Fibroblast of skin of abdomen (primary cell): Measurements from ENCODE around the gene KCNK17.

Experiments
- DNase-seq: peaks from one replicate; pipeline ENCODE4 v3.0.0-alpha.2; 2013

The KCNK17 gene

DNA sequence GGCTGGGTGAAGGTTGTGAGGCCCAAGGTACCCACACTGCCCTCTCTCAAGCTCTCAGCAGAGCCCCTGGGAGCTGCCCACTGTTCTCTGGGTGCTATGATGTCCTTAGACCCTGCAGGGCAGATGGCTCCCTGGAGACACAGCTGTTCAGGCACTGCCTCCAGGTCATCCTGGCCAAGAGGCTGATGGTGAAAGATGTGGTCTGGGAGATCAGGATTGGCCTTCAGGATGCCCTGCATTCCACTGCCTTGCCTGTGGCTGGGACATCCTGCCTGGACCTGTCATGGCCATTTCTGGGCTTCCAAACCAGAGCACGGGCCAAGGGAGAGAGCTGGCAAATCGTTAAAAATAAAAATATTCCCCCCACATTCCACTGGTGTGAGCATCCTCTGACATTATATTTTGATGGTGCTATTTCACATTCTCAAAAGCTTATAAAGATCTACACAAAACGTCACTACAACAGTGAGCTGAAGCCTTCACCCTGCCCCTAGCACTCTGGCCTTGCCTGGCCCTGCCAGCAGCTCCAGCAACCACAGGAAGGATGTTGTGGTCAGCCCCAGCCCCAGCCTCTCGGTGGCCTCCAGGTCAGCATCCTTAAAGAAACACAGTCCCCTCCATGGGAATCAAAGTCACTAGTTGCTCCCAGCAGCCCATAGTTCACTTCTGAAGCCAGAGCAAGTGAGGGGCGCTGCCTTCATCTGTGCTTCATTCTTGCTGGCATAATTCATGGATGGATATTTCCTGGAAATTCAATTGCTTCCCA is 21.7 kb upstream of the KCNK17 start:
- no peak for DNase-seq

DNA sequence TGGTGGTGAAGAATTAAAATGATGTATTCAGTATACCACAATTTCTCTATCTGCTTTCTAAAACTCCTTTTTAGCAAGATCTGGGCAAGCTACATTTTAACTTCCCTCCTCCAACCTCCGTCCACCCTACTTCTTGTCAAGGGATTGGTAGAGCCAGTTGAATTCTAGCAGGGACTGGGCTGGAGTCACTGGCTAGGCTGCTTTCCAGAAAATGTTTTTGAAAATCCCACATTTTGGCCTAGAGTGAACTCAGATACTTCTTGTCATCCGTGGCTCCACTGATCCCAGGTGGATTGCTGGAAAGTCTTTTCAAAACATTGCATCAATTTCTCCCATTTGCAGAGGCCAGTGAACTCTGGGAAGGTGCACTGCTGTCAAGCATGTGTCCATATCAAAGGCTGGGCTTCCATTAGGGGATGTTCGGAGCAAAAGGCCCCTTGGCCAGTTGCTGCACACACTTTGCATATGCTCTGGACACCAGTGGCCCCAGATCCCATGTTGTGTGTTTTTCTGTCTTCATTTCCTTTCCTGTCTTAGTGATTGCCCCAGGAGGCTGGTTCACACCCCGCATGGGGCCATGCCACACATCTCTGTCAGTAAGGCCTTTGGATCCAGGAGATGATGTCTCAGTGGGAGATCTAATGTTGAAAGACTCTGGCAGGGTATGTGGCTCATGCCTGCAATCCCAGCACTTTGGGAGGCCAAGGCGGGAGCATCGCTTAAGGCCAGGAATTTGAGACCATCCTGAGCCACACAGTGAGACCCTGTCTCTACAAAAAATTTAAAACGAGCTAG is 19.6 kb upstream of the KCNK17 start:
- DNase-seq = no peak

- DNase-seq = no peak
These were observed 16.3 kb upstream of the KCNK17 start for GRCh38 chr6:39330476-39330875.

DNA sequence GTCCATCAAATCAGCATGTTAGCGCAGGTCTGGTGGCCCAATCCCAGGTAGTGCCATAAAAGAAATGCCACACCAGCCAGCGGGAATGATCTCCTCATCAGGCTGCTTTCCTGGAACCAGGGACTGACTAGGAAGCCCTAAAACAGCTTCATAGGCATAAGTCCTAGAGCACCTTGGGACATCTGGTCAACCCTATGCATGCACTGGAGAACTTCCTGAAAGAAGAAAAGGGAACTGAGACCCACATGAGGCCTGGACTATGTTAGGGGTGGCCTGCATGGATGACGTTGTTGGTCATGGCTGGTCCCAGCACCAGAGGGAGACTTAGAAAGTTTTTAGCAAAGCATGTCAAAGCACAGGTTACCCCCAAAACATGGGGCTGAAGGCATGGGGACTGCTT is 15.8 kb upstream of the KCNK17 start:
- no peak for DNase-seq

GRCh38 chr6:39328066-39328465 is 13.8 kb upstream of the KCNK17 start:
- DNase-seq = no peak

DNA sequence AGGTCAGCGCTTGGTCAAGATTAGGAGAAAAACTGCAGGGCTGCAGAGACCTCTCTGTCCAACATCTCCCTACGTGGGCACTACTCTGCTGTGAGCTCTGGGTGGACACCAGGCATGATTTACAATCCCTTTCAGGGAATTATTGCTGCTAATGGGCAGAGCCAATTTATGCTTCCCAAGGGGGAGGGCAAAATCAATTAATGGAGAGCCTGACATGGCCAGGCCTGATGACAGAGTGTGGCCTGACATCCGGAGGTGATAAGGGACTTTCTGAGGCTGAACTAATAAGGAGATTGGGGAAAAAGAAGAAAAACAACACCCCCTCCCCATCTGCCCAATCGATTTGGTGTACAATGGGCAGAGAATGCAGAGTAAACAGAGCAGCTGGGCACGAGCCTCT is 13.3 kb upstream of the KCNK17 start:
- no peak for DNase-seq

- DNase-seq = no peak
These were observed 8.2 kb upstream of the KCNK17 start, which contains the start of gene KCNK16 for GRCh38 chr6:39322306-39322850. Gene KCNK16, minus strand, starts transcription at chr6:39322702. Its CDS starts 162 bp downstream, at chr6:39322540.

DNA sequence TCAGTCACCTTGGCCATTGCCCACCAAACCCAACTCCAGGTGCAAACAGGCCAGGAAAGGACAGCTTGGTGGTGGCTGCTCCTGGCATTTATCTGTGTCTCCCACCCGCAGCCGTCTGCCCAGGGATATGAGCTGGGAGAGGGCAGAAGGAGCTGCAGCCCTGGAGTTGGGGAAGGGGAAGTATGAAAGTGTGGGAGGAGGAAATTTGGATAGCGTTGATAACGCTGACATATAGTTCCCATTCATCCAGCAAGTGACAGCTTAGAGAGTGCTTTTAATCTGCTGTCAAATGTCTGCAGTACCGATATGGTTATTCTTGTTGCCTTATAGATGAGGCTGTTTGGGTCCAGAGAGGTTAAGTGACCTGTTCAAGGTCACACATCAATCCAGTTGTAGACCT is 7.5 kb upstream of the KCNK17 start:
- no peak for DNase-seq

- DNase-seq = no peak
These were observed 6.3 kb upstream of the KCNK17 start for GRCh38 chr6:39320363-39320984.

GRCh38 chr6:39319621-39320362 is 5.6 kb upstream of the KCNK17 start:
- DNase-seq = no peak

DNA sequence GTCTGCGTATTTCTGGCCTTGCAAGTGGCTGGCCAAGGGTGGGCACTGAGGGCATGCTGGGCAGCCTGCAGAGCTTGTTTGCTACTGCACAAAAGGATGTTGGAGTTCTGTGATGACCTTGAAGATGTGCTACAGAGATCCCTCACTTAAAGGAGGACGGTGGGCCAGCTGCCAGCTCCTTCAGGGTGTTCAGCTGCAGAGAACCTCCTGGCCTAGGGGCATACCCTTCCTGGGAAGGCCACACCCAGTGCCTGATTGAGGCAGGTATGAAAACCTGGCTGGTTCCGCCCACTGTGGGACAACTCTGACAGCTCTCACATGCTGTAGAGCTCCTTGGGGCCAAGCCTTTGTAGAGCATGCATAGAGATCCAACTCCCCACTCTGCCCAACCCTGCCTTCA is 3.0 kb upstream of the KCNK17 start:
- no peak for DNase-seq

DNA sequence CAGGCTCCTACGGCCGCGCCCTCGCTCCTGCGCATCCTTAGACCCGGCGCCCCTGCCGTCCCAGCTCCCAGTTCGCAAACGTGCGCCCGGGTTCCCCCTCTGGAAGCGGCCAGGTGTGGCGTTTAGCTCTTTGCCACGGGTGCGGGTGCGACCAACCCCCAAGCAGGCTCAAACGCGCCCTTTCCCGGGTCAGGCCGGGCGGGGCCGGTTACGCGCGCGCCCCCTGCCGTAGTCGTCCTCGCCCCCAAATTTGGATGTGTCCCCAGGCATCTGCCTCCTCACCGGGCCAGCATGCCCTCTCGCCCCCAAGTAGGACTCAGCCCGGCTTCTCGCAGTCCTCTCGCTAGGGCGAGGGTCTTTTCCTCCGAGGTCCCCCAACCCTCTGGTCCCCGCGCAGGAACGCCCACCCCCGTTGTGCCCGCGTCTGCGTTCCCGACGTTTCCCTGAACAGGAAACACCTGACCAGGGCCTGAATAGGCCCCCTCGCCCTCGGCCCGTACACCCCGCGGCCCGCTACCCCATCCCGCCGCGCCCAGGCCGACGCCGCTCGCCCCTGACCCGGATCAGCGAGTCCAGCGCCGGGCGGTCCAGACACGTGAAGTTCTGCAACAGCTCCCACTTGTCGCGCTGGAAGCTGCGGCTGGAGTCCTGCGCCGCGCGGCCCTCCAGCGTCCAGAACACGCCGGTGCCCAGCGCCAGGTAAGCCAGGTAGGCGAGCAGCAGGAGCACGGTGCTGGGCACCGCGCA is 520 bp downstream of the KCNK17 start:
- no peak for DNase-seq

DNA sequence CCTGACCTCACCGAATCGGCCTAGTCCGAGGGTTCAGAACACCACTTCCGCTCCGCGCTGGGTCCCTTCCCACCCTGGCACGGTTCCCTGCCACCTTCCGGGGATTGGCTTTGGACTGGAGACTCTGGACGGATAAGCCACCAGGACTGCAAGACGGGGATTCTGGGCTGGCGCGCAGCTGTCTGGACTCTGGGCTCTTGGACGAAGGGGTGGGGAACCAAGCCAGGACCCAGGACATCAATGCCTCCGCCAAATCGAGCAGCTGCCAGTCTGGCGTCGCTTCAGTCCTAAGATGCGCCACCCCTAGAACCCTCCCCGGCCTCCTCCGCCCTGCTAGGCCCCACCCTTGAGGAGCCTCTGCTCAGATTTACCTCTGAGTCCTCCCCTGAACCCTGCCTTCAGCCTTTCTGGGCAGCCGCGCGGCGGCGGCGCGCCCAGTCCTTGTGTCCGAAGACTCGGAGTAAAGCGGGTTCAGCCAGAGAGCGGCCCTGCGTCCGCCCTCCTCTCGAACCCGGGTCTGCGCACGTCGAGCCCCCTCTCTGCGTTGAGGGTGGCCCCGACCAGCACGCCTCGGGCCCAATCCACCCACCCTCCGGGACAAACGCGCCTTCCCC is 1.2 kb downstream of the KCNK17 start:
- no peak for DNase-seq

DNA sequence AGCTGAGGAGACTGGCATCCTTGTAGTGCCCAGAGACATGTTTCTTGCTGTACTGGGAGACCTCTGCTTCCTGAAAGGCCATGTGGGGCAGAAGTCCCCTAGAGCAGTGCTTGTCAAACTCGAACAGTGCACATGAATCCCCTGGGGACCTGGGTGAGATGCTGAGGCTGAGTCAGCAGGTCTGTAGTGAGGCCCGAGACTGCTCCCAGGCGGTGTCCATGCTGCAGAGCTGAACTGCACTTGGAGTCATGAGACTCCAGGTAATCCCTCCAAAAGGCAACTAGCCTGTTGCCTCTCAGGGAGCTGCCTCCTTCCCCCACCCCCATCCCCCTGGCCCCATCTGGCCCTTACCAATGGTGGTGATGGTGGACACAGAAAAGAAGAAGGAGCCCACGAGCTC is 3.7 kb downstream of the KCNK17 start:
- DNase-seq = no peak

GRCh38 chr6:39309942-39310531 is 4.2 kb downstream of the KCNK17 start:
- DNase-seq = peak; percentile 48

DNA sequence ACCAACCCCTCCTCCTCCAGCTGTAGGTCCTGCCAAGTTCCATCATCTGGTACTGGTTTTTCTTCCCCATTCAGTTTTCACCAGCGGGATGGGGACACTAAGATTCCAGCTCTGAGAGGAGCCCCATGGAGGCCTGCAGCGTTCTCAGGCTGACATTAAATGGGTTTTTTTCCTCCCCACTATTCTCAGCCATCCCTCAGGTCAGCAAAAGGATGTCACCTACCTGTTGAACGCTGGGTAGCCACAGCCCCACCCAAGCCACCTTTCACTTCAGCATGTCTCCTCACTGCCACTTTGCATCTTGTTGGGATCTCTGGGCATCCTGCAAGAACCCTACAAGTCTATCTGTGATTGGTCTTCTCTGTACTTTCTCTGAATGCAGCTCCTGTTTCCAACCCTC is 6.8 kb downstream of the KCNK17 start:
- DNase-seq = no peak

DNA sequence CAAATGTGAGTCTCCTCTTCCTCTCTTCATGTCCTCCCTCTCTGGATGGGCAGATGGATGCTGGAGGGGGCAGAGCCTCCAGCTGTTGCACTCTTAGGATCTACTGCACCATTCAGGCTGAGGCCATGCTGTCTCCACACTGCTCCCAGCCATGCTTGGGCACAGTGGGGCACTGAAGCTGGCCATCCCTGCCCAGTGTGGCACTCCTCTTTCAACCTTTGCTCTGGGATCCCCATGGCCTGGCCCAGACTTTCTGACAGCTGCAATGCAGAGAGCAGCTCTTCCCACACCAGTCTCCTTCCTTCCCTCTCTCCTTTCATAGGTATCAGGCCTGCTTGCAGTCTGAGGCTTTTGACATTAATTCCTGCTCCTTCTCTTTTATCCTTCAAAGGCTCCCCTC is 9.3 kb downstream of the KCNK17 start:
- DNase-seq = no peak

- DNase-seq = no peak
These were observed 10.6 kb downstream of the KCNK17 start for GRCh38 chr6:39303425-39304153.

DNA sequence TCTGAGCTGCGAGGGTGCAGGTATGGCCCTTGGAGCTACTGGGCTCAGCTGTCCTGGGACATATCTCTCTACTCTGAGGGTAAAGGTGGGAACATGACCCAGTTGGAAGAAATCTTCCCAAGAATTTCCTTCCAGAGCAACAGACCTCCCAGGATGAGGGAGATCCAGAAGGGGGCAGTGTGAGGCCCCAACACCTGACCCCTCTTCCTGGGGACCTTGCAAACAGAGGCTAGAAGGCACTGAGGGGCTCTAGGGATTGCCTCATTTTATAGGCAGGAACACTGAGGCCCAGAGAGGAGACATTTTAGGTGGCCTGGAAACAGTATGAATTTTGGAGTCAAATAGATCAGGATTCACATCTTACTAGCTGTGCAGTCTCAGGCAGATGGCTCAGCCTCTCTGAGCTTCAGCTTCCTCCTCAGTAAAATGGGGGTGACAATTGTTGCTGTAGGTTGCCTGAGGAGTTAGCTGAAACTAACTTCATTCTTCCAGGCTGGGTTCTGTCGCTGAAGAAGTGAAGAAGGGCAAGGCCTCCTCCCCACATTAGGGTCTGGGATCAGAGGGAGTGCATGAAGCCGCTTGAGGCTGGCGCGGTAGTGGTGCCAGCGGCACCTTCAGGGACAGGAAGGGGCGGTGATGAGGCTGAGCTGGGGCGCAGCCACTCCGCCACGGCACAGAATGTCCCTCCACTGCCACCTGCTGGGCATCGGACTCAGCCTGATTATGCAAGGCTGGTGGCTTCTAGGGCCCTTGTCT is 11.4 kb downstream of the KCNK17 start:
- DNase-seq = peak; percentile 57
